ENCODE results near the gene PLXNB1. TPM values are rescaled to one million over a fixed set of nuclear protein-coding genes. Genes with fewer than 3 reads are reported as not detected.

PLXNB1 gene
- total and polyA plus RNA-seq, 2 of the 13 experiments (the other 11 are each of a cell fraction or from before 2014, with no cell fraction given): 86.0 to 143 TPM

DNA sequence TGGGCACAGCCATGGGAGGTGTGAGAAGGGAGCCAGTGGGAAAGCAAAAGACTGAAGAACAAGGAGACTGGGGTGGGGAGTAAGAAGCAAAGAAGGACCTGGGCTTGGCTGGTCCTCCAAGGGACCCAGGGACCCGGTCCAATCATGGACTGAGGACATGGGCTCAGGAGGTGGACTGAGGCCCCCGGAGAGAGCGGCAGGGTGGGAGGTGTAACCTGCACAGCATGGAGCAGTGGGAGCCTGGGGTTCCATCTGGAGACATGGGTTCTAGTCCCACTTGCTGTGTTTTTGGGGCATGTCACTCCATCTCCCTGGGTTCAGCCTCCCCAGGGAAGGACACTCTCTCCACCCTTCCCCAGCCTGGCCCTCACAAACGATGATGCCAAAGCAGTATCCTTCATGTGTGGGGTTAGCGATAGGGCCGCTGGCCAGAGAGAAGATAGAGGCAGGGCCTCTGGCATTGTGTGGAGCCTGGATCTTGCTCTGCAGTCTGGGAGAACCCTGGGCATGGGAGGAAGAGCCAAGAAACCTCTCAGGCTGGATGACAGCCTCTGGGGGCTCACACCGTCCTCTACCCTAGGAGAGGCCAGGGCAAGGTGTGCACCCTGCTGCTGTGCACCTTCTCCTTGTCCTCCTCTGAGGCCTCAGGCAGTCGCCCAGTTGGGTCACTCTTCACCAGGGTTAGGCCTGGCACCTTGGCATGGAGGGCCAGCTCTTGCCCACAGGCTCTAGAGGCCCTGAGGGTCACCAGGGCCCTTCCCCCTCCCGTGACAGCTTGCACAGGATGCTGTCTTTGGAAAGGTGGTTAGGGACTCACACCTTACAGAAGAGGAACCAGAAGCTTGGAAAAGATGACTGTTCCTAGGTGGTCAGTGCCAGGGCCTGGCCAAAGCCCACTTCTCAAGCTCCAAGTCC, 31.9 kb downstream of the PLXNB1 start (continued):
- TF ChIP-seq, protein P1, sequence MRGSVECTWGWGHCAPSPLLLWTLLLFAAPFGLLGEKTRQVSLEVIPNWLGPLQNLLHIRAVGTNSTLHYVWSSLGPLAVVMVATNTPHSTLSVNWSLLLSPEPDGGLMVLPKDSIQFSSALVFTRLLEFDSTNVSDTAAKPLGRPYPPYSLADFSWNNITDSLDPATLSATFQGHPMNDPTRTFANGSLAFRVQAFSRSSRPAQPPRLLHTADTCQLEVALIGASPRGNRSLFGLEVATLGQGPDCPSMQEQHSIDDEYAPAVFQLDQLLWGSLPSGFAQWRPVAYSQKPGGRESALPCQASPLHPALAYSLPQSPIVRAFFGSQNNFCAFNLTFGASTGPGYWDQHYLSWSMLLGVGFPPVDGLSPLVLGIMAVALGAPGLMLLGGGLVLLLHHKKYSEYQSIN (CRISPR knock-in tag; IDR thresholded peaks at IDR 0.05; ENCODE audit: borderline replicate concordance): no peak
- no peak; the same call in 1 of the 2 replicates for TF ChIP-seq ZNF782 (CRISPR knock-in tag; IDR thresholded peaks at IDR 0.05; ENCODE audit: borderline replicate concordance)
- TF ChIP-seq HNRNPL (IDR thresholded peaks at IDR 0.05; ENCODE audit: low read depth, low read length): peak; percentile 62; the same call in 1 of the 2 replicates
- TF ChIP-seq ZSCAN9 (CRISPR knock-in tag; IDR thresholded peaks at IDR 0.05; ENCODE audit: borderline replicate concordance): no peak
- TF ChIP-seq ZNF772 (CRISPR knock-in tag; IDR thresholded peaks at IDR 0.05): no peak
- TF ChIP-seq HIC2 (CRISPR knock-in tag; IDR thresholded peaks at IDR 0.05; ENCODE audit: low read depth): no peak
- no peak for TF ChIP-seq ATRX (CRISPR knock-in tag; IDR thresholded peaks at IDR 0.05; ENCODE audit: borderline replicate concordance)
- no peak for TF ChIP-seq PCBP2 (optimal IDR thresholded peaks at IDR 0.05; ENCODE audit: low read depth, low read length, poor library complexity, severe bottlenecking)
- peak; percentile 69; the same call in 1 of the 2 replicates for TF ChIP-seq ZNF326 (CRISPR knock-in tag; IDR thresholded peaks at IDR 0.05; ENCODE audit: borderline replicate concordance)
- no peak for TF ChIP-seq ZNF17 (CRISPR knock-in tag; IDR thresholded peaks at IDR 0.05)
- TF ChIP-seq CBX5 (CRISPR knock-in tag; IDR thresholded peaks at IDR 0.05; ENCODE audit: borderline replicate concordance): no peak
- TF ChIP-seq, protein P2, sequence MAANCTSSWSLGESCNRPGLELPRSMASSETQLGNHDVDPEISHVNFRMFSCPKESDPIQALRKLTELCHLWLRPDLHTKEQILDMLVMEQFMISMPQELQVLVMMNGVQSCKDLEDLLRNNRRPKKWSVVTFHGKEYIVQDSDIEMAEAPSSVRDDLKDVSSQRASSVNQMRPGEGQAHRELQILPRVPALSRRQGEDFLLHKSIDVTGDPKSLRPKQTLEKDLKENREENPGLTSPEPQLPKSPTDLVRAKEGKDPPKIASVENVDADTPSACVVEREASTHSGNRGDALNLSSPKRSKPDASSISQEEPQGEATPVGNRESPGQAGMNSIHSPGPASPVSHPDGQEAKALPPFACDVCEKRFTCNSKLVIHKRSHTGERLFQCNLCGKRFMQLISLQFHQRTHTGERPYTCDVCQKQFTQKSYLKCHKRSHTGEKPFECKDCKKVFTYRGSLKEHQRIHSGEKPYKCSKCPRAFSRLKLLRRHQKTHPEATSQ (CRISPR knock-in tag; IDR thresholded peaks at IDR 0.05; ENCODE audit: borderline replicate concordance): no peak
- no peak for TF ChIP-seq ZSCAN22 (CRISPR knock-in tag; IDR thresholded peaks at IDR 0.05)
- TF ChIP-seq ZNF75D (CRISPR knock-in tag; IDR thresholded peaks at IDR 0.05; ENCODE audit: borderline replicate concordance): no peak
- TF ChIP-seq MXD4 (CRISPR knock-in tag; IDR thresholded peaks at IDR 0.05): no peak
- no peak for TF ChIP-seq SOX5 (CRISPR knock-in tag; IDR thresholded peaks at IDR 0.05; ENCODE audit: borderline replicate concordance)
- no peak for TF ChIP-seq ZBTB37 (CRISPR knock-in tag; IDR thresholded peaks at IDR 0.05)
- TF ChIP-seq GATAD1 (CRISPR knock-in tag; IDR thresholded peaks at IDR 0.05): no peak
- TF ChIP-seq ZNF335 (CRISPR knock-in tag; IDR thresholded peaks at IDR 0.05): no peak
- TF ChIP-seq ZKSCAN5 (CRISPR knock-in tag; IDR thresholded peaks at IDR 0.05): no peak
- no peak for TF ChIP-seq EHMT2 (IDR thresholded peaks at IDR 0.05; ENCODE audit: borderline replicate concordance, low read depth, low read length)
- no peak for TF ChIP-seq ZNF576 (CRISPR knock-in tag; IDR thresholded peaks at IDR 0.05)
- TF ChIP-seq ZNF747 (CRISPR knock-in tag; IDR thresholded peaks at IDR 0.05; ENCODE audit: borderline replicate concordance): no peak
- TF ChIP-seq ZMYM4 (CRISPR knock-in tag; IDR thresholded peaks at IDR 0.05): no peak

All from HepG2 (cell line).